Hematopoietic multipotent progenitor cell treated with erythropoietin and hydrocortisone succinate and interleukin-3 and kit ligand, for 8 days (in vitro differentiated cells): ENCODE measurements around the gene FZD8.
"Not testable (repeated sequence)": the region's sequence is repeated elsewhere in the genome, so short reads cannot be mapped to it uniquely, and the experiment has no call there.

Experiments
- DNase-seq: peaks from one replicate; pipeline ENCODE4 v3.0.0-alpha.2; 2015

FZD8 gene, protein sequence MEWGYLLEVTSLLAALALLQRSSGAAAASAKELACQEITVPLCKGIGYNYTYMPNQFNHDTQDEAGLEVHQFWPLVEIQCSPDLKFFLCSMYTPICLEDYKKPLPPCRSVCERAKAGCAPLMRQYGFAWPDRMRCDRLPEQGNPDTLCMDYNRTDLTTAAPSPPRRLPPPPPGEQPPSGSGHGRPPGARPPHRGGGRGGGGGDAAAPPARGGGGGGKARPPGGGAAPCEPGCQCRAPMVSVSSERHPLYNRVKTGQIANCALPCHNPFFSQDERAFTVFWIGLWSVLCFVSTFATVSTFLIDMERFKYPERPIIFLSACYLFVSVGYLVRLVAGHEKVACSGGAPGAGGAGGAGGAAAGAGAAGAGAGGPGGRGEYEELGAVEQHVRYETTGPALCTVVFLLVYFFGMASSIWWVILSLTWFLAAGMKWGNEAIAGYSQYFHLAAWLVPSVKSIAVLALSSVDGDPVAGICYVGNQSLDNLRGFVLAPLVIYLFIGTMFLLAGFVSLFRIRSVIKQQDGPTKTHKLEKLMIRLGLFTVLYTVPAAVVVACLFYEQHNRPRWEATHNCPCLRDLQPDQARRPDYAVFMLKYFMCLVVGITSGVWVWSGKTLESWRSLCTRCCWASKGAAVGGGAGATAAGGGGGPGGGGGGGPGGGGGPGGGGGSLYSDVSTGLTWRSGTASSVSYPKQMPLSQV

DNA sequence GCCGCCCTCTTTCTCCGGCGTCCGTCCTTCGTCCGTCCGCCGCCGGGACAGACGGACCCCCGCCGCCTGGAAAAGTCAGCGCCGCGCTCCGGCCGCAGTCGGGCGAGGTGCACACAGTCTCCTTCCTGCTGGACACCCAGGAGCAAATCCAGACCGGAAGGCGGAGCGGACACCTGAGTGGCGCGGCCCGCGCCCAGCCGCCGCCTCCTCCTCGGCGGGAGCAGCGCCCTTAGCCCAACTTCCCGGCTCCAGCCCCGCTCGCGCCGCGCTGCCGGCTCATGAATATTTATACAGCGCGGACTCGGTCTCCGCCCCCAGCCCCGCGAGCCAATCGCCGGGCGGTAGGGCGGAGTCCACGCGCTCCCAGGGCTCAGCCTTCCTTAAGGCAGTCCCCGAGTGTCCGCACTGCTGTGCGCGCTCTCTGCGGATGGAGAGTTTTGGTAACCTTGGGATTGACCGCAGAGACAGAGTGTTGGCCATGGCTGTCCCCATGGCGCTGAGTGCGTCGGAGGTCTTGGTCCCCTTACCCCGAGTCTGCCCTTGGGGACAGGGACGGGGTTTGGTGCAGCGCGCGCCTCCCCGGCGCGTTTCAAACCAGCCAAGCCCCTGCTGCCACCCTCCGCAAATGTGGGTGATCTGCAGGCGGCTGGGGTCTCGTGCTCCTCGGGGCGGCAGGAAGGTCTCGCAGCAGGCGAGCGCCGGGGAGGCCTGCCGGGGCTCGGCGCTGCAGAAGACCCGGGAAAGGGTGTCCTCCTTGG, at the start of gene FZD8:
Gene FZD8 (minus strand): TSS at position 262 of the 758 bp plus-strand sequence. CDS start 867 bp downstream, outside the sequence.
- peak; percentile 73 for DNase-seq

DNA sequence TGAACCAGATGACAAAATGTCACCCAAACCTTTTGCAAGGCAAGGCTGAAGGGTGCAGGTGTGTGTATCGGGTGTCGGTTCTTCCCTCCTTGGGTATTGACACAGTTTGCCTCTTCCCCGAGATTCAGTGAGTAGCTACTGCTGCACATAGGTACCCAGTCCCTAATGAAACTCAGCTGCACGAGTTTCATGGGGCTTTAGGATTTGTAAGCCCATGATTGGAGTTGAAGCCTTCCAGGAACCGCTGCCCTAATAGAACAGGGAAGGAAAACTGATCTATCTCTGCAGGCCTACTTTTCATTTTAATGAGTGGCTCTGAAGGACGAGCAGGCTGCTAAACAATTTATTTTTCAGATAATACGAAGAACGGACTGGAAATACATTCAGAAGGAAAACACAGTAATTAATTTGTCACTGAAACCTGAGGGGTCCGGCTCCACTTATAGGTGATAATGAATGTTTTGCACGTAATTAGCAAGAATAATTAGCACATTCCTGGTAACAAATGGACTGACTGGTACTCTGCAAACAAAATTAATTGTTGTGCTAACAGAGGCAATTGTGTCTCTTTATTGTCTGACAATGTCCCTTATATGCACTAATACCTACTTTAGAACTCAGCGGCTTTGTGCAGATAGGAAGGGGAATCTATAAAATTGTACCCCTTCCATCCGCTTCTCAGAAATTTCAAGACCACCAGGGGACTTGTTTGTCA, 49.6 kb upstream of the FZD8 start:
- DNase-seq, result no peak

DNA sequence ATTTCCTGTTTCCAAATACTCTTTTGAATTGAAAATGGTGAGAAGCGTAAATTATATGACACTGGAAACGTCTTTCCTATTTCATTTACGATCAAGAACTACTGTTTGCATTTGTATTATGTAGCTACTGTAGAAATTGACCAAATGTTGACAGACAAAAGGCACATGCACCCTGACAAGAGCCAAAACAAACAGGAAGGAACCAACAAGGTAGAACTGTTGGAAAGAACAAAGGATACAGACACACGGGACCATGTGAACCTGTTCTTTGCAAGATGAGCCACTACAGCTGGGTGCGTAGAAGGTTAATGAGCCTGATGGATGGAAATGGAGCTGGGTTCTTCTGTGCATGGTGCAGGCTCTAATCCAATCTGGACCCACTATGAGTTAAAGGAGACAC, 48.4 kb upstream of the FZD8 start:
- DNase-seq, result no peak

DNA sequence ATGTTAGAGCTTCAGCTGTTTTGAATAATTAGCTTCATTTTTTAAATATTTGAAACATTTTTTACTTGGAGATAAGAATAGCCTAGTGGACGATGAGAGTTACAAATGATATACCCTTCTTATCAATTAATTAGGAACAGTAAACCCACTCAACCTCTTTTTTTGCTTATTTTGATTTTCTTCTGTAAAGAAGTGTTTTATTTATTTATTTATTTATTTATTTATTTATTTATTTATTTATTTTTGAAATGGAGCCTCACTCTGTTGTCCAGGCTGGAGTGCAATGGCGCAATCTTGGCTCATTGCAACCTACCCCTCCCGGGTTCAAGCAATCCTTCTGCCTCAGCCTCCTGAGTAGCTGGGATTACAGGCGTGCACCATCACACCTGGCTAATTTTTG, 43.8 kb upstream of the FZD8 start:
- DNase-seq, result not testable (repeated sequence)

DNA sequence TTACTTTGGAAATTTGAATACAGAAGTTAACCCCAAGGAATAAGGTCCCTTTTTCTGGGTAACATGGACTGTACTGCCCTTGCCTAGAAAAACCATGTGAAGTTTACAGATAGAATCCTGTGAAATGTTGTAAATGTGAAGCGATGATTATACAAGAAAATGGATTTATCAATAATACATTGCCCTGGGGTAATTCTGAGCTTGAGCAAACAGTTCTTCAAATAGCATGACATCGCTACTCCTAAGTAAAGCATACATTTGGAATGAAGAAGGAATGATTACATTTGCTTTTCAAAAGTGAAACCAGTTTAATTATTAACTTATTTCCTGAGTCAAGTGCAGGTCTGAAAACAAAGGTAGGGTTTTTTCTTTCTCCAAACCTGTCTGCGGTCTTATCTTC, 43.3 kb upstream of the FZD8 start:
- DNase-seq, result no peak

DNA sequence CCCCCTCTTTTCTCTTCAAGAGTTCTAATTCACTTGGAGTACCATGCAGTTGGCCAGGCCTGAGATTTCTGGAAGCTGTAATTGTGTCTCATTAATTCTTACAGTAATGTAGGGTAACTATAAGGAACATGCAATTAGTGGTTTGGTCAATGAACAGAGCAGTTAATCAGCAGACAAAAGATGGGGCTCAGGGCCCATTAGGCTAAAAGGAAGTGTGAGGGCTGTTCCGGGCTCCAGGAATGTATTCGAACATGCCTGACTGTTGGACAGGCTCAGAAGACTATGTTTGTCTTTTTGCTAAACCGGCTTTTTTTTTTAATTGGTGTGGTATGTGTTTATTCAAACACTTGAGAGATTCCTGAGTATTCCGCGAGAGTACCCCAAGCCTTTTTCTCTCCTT, 42.5 kb upstream of the FZD8 start:
- no peak for DNase-seq

DNA sequence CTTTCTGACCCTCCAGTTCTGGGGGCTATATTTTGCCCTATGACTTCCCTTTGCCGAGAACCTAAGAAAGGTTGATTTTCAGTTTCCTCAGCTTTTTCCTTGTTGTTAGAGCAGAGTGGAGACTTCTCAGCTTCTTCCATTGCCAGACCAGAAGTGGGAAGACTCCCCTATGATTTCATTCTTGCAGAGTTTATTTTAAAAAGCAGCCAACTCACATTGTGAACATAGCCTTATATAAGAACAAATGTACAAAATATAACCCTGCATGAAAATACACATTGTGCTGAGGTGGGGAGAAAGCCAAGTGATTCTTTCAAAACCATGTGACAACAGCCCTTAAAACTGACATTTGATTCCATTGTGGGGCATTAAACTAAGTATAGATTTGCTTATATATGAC, 33.8 kb upstream of the FZD8 start:
- no peak for DNase-seq

DNA sequence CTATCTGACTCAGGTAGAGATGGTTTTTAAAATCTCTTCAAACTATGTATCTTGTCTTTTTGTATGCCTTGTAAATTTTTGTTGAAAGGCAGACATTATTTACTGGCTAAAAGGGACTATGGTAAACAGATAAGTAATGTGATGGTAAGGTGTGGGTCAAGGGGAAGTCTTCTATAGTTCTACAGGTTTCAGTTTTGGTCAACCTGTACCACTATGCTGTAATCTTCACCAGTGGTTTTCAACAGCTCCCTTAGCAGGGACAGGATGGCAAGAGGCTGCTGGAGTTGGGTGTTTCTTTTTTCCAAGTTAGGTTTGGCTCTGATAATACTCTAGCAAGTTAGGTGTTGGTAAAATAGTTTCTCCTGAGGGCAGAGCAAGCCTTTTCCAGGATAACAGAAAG, 32.7 kb upstream of the FZD8 start:
- no peak for DNase-seq

DNA sequence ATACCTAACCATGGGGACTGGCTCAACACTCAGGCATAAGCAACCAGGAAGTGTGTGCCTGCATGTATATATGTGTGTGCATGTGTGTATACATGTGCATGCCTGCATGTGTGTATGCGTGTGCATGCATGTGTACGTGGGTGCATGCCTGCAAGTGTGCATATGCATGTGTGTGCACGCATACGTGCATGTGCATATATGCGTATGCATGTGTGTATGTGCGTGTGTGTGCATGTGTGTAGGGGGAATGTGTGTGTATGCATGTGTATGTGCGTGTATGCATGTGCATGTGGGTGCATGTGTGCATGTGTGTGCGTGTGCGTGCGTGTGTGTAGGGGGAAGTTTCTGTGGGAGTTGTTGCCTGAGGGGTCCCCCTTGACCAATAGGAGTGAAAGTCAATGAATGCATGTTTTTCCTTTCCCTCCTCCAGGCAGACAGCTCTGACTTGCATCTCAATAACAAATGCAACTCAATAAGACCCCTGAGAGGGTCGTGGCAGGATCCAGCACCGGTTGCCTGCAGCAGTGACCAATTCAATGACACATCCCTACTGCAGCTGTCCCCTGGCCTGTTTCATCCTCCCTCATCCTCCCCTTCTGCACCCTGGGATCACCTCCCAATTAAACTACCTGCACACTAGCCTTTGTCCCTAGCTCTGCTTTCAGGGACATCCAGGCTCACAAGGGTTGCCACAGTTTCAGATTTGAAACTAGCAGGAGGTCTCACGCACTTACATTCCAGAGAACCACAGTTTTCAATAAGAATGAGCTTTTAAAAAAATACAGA, 27.0 kb upstream of the FZD8 start:
- DNase-seq, result no peak

DNA sequence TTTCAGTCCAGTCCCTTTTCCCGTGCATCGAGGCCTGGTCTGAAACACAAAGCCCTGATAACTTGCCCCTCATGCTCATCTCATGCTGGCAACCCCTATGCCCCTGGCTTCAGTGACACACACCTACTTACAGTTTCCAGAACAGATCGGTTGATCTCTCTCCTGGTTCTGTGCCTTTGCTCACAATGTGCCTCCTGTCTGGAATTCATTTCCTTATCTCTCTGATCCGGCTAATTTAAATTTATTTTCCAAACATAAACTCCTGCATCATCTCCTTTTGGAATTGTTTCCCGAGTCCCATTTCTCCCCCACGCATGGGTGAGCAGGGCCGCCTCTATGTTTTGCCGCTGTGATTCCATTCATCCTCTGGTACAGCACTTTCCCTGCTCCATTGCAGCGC, 25.9 kb upstream of the FZD8 start:
- DNase-seq, result no peak

DNA sequence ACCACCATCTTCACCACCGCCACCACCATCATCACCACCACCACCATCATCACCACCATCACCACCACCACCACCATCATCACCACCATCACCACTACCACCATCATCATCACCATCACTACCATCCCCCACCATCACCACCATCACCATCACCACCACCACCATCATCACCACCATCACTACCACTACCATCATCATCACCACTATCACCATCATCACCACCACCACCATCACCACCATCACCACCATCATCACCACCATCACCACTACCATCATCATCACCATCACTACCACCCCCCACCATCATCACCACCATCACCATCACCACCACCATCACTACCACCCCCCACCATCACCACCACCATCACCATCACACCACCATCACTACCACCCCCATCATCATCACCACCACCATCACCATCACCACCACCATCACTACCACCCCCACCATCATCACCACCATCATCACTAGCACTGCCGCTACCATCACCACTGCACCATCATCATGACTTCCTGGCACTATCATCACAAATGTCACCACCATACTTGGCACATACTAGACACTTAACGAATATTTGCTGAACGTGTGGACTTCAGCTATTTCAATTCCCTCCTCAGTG, 25.3 kb upstream of the FZD8 start:
- DNase-seq, result no peak

DNA sequence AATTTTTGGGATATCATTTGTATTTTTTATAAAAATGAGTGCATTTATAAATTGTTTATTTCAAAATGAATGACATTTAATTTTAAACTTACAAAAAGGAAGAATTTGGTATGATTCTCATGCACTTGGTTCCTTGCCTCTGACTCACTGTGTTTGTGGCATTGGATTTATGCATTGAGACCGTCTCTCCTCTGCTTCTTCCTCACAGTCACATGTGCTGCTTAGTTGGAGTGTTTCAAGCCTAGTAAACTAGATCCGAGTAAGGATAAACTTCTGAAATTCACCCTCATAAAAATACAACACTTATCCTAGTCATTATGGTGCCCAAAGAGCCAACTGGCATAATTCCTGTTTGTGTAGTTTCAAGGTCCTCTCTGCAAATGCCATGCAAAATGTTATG, 19.1 kb upstream of the FZD8 start:
- DNase-seq, result no peak

DNA sequence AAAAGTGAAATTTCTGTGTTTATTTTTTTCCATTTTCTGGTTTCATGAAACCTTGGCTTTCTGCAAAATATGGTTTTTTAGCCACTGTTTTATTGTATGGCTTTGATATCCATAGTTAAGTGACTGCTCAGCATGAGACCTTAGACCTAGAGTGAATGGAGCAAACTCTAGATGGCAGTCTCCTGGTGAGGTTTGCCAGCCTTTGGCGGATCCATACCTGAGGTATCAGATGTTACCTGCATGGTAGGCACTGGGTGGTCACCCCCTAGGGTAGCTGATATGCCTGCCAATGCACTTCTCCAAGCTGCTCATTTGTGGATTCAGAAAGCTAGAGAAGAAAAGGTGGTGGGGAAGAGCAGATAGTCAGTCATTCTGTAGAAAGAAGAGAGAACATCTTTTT, 17.4 kb upstream of the FZD8 start:
- DNase-seq, result no peak

DNA sequence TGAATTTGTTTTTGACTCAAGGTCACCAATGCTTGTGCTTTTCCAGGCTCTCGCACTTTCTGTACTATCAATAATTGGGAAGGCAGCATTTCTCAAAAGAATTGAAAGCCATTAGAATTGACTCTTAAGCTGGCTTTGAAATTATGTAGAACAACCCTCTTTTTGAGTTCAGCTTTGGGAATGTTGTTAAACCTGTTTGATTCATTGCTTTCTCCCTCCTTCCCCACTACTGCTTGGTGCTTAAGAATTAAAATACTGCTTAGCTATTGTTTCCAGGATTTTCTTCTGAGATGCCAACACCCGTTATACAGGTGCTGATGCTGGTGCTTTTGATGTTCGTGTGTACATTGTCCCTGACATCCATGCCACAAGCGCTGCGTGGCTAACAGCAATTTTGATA, 15.5 kb upstream of the FZD8 start:
- DNase-seq, result no peak

DNA sequence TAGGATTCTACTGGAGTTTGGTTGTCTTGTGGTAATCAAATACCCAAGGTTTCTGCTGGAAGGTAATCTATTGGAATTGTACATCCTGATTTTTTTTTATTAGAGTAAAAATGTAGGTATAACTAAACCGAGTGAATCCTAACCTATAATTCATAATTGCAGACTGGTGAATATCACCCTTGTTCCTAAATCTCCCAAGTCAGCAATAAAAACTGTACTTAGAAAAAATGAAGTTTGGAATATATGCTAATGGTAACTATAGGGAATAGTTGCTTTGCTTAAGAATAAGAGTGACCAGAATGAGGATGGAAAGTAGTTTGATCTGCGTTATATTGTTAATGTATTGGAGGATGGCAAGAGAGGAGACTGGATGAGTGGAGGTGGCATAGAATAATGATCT, 10.7 kb upstream of the FZD8 start:
- no peak for DNase-seq

DNA sequence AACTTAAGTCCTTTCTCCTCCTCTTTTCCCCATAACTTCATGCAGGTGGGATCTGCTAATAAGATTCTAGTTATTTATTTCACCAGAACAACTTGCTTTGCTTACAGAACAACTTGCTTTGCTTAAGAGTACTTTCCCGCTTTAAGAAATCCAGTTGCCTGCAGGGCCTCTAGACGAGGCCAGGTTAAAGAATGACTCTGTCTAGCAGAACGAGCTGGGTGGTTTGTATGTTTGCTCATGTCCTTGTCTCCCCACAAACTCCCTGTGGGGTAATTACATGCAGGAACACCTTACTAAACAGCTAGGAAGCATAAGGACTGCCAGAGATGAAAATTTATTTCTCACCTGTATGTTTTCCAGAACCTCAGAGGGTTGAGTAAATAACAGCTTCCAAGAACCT, 8.8 kb upstream of the FZD8 start:
- DNase-seq, result no peak

DNA sequence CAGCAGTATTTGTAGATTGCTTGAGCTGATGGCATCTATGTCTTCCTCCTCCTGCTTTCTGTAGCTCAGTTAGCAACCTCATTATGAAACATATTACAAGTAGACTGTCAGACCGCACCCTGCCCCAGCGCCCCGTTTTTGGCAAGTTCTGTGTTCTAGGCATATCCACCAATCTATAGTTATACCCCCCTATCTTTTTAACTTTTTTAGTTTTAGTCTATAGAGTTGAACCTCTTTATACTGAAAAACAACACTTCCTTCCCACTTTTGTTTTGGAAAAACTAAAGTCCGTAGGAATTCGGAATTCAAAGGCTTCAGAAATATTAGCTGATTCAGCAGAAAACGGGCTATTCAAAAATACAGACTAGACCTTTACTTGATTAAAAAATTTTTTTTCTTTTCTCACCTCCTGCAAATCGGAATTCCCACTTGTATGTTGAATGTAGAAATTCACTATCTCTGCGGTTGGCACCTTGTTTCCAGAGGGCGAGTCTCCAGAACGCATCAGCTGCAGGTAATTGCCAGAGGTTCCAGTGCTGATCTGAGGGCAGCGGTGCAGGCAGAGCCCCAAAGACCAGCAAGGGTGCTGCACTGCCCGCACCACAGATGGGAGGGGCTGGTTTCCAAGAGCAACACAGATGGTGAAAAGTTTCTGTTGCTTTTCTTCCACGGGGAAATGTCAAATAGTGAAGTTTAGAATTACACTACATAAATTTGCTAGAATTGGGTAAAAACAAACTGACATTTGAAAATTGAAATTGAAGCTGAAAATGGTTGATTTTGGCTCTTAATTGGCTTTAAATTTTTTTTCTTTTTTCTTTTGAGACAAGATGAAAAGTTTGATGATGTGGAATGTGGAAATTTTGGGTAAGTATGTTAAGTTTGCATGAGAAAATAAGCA, 2.2 kb upstream of the FZD8 start:
- DNase-seq, result no peak

DNA sequence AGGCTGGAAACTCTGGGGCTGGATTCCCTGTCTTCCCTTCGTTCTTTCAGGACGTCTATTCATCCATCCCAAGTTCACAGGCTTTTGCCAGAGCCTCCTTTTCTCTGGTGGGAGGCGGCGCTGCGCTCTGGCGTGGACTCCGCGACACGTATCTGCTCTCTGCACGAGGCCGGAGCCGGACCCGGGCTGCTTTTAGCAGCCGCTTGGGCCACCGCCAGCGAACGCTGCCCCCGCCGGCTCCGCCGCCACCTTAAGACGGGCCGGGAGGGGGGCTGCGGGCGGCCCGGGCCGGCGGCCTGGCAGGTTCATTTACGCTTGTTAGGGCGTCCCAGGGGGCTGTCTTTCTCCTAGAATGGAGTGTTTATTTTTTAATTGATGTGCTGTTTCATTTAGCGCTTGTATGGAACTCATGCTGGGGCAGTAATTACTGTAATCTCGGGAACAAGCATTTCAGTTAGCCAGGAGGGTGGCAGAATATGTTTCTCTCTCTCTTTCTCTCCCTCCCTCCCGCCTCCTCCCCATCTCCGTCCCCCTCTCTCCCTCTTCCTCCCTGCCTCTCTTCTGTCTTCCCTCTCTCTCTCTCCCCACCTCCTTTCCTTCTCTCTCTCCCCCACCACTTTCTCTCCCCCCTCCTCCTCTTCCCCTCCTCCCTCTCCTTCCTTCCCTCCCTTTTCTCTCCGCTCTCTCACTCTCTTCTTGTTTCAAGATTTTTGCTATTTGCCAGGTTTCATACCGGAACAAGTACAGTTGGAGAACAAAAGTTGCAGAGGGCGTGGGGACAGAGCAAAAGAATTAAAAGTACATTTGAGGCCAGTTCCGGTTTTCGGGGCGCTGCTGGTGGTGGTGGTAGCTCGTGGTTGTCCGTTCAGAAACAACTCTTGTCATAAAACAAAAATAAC, 1.3 kb upstream of the FZD8 start:
- DNase-seq, result no peak

DNA sequence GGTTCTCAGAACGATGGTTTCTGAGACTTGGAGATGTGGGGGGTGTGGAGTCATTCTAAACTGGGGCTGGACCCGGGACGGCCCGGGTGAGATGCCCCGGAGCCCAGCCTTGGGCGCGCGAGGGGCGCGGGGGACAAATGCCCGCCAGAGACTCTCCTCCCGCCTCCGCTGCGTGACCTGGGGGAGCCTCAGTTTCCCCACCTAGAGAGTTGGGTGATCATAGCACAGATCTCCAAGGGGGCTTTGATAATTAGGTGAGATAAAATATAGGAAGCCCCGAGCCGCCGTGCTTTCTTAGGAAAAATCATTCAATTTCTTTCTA, 658 bp upstream of the FZD8 start:
- no peak for DNase-seq

DNA sequence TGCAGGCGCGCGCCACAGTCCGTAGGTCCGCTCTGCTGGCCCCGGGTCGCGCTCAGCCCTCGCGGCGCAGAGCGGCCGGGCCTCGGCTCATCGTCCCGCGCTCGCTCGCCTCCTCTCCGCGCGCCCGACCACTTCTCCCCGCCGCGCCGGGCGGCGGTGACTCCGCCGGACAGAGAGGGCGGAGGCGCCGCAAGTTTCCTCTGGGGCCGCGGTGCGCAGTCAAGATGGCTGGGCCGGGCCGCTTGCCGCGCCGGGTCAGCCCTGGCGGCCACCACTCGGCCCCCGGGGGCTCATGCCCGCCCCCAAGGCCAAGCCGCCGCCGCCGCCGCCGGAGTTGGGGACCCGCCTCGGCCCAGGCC, 441 bp downstream of the FZD8 start:
- DNase-seq, result no peak
